ENCODE results near the gene SLC27A6.
"Not testable (repeated sequence)": the region's sequence is repeated elsewhere in the genome, so short reads cannot be mapped to it uniquely, and the experiment has no call there.

The SLC27A6 gene

DNA sequence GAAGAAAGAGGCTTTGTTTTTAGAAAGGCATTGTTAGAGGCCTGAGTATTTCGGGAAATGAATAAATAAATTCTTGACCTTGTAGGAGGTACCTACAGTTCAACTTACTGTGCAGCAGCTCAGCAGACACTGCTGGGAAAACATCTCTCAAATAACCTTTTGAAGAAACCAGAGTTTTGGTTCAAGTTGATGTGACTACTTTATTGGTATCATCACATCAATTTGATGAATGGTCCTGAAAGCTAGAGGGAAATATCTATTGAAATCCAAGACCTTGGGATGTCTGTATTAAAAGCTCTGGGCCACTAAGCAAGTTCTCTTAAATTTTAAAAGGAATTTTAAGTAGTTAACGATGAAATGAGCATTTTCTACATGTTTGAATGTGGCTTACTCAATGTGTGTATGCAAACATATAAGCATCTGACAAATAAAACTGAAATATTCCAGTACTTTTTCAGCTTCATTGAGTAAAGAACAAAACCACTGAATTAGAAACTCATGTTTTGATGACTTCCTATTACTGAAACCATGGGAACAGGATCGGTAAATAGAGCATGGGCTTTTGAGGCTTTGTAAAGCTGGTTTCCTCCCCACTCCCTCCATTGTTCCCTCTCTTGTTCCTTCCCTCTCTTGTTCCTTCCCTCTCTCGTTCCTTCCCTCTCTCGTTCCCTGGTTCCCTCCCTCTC is 36.7 kb downstream of the SLC27A6 start:
- no peak for DNase-seq (ENCODE audit: low read depth in 2 of 2)

GRCh38 chr5:129002527-129002842 is 37.2 kb downstream of the SLC27A6 start:
- DNase-seq (ENCODE audit: low read depth in 2 of 2): no peak

DNA sequence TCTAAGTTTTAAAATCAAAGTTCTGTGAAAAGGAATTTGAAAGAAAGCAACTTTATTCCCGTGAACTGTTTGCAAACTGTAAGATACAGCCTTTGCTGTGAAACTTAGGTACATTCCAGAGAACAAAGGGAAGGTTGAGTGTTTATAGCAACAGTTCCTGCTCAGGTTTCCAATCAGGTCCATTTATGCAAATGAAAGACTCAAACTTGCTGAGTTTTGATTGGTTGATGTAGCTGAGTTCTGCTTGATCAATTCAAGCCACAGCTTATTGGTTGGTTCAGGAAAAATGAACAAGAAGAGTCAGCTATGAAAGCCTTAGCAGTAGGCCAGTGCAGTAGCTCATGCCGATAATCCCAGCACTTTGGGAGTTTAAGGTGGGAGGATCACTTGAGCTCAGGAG is 37.9 kb downstream of the SLC27A6 start:
- DNase-seq (ENCODE audit: low read depth in 2 of 2): no peak

- no peak for DNase-seq (ENCODE audit: low read depth in 2 of 2)
These were observed 48.9 kb downstream of the SLC27A6 start for GRCh38 chr5:129014185-129014584.

- no peak for DNase-seq (ENCODE audit: low read depth in 2 of 2)
These were observed 53.5 kb downstream of the SLC27A6 start for GRCh38 chr5:129018837-129019236.

DNA sequence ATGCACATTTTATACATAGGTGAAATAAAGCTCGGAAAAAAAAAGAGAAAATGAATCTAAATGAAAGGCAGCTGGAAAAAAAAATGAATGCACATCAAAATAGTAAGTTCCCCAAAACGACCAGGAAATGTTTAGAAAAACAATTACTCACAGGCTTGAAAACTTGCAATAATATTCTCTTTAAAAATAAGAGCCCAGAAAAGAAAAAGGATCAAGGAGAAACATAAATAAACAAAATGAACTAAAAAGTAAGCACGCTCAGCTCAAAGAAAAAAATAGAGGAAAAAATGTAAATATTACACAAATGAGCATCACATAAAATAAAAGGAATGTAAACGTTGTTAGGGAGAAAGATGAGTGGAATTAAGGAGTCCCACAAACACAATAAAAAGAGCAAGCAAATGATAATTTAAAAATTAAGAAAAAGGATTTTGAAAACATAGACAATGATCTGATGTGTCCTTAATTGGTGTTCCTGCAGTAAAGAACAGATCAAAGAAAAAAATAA is 54.2 kb downstream of the SLC27A6 start:
- DNase-seq (ENCODE audit: low read depth in 2 of 2): no peak

GRCh38 chr5:129020683-129021082 is 55.4 kb downstream of the SLC27A6 start:
- no peak for DNase-seq (ENCODE audit: low read depth in 2 of 2)

DNA sequence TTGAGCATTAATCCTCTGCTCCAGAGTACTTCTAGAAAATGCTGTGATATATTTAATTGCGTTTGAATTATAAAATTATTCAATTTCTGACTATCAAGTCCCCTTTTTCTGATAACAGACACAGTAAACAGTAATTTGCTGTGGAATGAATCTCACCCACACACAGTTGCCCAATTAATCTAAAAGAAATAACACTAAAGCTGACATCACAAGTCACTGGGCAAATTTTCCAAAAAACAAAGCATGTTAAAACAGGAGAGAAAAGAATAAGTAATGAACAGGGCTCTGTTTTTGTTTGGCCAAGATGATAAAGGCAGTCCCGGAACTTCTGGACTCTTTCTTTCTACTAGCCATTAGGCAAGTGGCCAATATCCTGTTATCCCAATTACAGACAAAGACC is 56.5 kb downstream of the SLC27A6 start:
- DNase-seq (ENCODE audit: low read depth in 2 of 2): no peak

GRCh38 chr5:129022599-129022998 is 57.3 kb downstream of the SLC27A6 start:
- DNase-seq (ENCODE audit: low read depth in 2 of 2): no peak

DNA sequence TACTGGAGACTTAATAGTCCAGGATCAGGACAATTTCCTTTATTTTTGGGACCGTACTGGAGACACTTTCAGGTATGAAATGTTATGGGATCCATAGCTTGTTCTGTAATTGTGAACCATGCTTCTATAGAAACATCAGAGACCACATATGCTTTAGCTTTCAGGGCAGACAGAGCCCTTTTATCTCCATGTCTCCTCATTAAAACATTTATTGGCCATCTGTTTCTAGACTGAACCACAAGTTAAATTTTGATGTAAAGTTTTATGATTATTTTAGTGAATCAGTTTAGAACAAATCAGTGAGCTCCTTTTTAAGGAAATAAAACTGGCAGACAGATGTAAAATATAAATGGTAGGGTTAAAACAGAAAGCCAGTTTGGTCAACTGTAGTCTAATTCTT is 62.0 kb downstream of the SLC27A6 start:
- no peak for DNase-seq (ENCODE audit: low read depth in 2 of 2)

DNA sequence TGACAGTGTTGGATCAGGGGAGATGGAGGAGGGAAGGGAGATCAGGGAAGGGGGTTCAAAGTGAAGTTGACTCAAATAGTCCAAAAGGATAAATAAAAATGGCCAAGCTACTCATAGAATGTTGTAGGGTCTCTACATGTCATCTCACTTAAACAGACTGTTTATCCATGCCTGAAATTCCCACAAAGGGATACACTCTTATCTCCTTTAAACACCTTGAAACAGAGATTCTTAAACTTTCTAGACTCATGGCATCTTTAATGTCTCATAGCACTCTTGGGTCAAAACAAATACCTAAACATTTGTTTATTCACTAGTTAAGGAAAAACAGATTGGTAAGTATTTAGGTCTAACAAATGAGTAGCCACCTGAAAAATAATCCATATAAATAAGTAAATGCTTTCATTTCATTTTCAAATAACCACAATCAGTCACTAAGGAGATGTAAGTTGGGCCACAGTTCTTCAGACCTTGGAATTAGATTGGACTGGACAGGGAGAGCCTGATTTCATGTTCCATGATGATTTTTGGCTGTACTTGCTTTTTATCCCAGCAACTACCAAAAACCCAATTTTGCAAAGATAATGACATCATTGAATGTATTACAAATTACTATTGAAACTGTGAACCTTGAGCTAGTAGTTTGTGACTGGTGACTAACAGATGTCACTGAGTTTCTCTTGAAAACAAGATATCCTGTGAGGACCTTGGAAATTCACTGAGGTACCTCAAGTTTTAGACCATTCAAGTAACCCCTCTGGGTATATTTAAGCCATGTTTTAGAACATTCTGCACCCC is 66.8 kb downstream of the SLC27A6 start:
- no peak for DNase-seq (ENCODE audit: low read depth in 2 of 2)

- not testable (repeated sequence) for DNase-seq (ENCODE audit: low read depth in 2 of 2)
These were observed 71.0 kb downstream of the SLC27A6 start for GRCh38 chr5:129036257-129036656.

- no peak for DNase-seq (ENCODE audit: low read depth in 2 of 2)
These were observed 76.1 kb downstream of the SLC27A6 start for GRCh38 chr5:129041196-129041881.

GRCh38 chr5:129042306-129042705 is 77.0 kb downstream of the SLC27A6 start:
- DNase-seq (ENCODE audit: low read depth in 2 of 2): no peak

- no peak for DNase-seq (ENCODE audit: low read depth in 2 of 2)
These were observed 78.6 kb downstream of the SLC27A6 start for GRCh38 chr5:129043894-129044293.

DNA sequence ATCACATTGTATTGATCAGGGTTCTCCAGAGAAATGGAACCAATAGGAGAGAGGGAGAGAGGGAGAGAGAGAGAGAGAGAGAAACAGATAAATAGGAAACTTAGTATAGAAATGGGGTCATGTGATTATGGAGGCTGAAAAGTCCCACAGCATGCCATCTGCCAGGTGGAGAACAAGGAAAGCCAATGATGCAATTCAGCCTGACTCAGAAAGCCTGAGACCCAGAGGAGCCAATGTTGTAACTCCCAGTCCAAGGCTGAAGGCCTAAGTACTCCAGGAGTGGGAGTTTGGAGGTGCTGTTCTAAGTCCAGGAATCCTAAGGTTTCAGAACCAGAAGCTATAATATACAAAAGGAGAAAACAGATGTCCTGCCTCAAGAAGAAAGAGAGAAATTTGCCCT is 80.9 kb downstream of the SLC27A6 start:
- no peak for DNase-seq (ENCODE audit: low read depth in 2 of 2)

GRCh38 chr5:129048509-129048908 is 83.2 kb downstream of the SLC27A6 start:
- no peak for DNase-seq (ENCODE audit: low read depth in 2 of 2)

GRCh38 chr5:129049126-129049799 is 84.0 kb downstream of the SLC27A6 start:
- no peak for DNase-seq (ENCODE audit: low read depth in 2 of 2)

DNA sequence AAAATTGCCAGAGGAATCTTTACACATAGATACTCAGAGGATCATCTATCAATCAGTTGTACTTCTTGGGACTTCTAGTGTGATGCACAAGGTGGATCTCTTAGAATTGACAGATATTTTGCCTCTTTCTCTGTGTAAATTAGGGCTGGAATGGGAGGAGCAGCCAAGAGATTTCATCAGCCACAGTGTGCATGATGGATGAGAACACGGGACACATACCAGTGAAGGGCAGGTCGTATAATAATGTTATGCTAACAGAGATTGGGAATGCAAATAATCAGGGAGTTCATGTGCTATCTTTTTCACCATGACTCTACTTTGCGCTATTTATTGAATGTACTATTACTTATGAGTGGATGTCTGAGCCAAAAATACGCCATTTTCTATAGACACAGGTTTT is 86.0 kb downstream of the SLC27A6 start:
- DNase-seq (ENCODE audit: low read depth in 2 of 2): no peak

DNA sequence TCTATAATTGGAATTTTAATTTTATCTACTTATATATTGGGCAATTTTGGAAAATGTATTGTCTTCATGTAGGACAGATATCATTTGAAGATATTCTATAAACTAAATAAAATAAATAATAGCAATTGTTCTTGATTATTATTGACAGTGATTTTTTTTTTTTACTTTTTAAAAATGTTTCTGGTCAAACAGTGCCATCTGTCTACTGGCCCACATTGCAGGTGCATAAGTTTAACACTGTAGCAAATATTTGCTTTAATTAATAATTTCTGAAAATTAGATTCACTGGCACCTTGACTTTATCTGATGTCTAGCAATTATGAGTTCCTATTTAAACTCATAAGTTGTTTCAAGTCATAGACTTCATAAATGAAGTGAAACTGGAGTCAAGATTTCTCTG is 88.2 kb downstream of the SLC27A6 start:
- no peak for DNase-seq (ENCODE audit: low read depth in 2 of 2)

DNA sequence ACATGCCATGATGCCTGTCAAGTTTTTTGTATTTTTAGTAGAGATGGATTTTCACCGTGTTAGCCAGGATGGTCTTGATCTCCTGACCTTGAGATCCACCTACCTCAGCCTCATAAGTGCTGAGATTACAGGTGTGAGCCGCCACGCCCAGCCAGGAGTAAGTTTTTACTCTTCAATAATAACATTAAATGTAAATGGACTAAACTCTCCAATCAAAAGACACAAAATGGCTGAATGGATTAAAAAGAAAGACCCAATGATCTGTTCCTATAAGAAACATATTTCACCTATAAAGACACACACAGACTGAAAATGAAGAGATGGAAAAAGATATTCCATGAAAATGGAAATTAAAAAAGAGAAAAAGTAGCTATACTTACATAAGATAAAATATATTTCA is 92.0 kb downstream of the SLC27A6 start:
- DNase-seq (ENCODE audit: low read depth in 2 of 2): no peak

DNA sequence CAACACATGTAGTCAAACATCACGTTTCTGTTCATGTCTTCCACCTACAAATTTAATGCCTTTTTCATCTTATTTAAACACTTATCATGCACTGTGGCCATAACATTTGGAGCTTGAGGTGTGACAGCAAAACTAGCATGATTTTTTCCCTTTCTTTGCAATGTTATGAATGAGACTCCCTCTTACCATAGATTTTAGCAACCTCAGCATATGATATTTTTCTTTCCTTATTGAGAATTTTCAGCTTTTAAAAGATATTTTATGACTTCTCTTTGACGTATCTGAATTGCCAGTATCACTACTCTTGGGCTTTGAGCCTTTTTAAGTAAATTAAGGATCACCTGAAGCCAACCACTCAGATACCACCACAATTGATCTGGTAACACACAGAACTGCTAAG is 96.6 kb downstream of the SLC27A6 start:
- no peak for DNase-seq (ENCODE audit: low read depth in 2 of 2)

All from stimulated activated CD4-positive, alpha-beta T cell treated with anti-CD3 and anti-CD28 coated beads, Interleukin-15, amount 100 ng/mL, for 48 hours (primary cell).